Measurements from ENCODE around the gene IL17C. TPM values are rescaled to one million over a fixed set of nuclear protein-coding genes. Genes with fewer than 3 reads are reported as not detected.

Gene IL17C
- total RNA-seq, 4 donors from 2014 or later = 2.4 TPM; not detected in 3

- 94% methylated on average over 11 to 18 of the region's 20 CpGs for WGBS, 2 donors
- no peak overlapping the region for H3K4me3 ChIP-seq
- H3K36me3 ChIP-seq = peaks cover 7 to 96% (median 19%) of the 10 kb centered on the region in 3 donors
- H3K27me3 ChIP-seq = no peaks in the 10 kb centered on the region
- intact Hi-C loops (cut with DNase I) = no loop called here
- no peak for TF ChIP-seq CTCF (IDR thresholded peaks at IDR 0.05)
- TF ChIP-seq POLR2A (IDR thresholded peaks at IDR 0.05) = no peak
- H3K4me1 ChIP-seq = peaks cover 6 to 17% (median 7%) of the 10 kb centered on the region in 3 donors
- DNase-seq = no peak
- H3K27ac ChIP-seq = no peak overlapping the region
- H3K9me3 ChIP-seq = no peaks in the 10 kb centered on the region
Measured at GRCh38 chr16:88617268-88618031, 20.9 kb upstream of the IL17C start.

GRCh38 chr16:88618182-88618955 lies 20.0 kb upstream of the IL17C start:
- intact Hi-C loops (cut with DNase I) = no loop called here
- H3K36me3 ChIP-seq = peaks cover 16 to 96% (median 28%) of the 10 kb centered on the region in 3 donors
- no peak for TF ChIP-seq POLR2A (IDR thresholded peaks at IDR 0.05)
- no peak for TF ChIP-seq CTCF (IDR thresholded peaks at IDR 0.05)
- H3K4me1 ChIP-seq = peaks cover 6 to 17% (median 7%) of the 10 kb centered on the region in 3 donors
- WGBS, 2 donors = 69 to 81% methylated on average over 7 to 15 of the region's 20 CpGs
- H3K27ac ChIP-seq = no peak overlapping the region
- H3K27me3 ChIP-seq = no peaks in the 10 kb centered on the region
- H3K9me3 ChIP-seq = no peaks in the 10 kb centered on the region
- no peak overlapping the region for H3K4me3 ChIP-seq
- DNase-seq = no peak

DNA sequence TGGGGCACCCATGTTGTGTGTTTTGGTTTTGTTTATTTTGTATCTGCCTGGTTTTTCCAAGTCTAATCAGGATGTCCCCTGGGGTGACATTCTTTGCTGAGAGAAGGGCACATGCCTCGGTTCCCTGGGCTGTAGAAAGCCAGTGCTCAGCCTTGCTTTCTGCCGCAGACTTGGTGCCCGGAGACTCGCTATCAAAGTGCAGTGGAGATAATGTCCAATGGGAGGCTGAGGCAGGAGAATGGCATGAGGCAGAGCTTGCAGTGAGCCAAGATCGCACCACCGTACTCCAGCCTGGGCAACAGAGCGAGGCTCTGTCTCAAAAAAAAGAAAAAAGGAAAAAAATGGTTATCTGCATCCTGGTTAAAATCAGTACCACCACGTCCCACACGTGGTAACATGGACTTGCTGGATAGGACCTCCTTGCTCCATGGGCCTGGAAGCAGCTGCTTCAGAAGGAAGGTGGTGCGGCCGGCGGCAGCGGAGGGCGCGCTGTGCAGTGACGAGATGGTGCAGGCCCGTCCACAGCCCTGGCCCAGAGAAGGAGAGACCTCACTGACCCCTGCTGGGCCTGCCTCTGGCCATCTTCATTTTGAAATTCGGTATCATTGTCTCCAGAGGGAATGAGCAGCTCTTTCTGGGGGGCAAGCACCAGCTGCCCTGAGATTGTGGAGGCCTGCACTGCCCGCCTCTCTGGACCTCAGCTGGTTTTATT lies 19.3 kb upstream of the IL17C start:
- H3K4me3 ChIP-seq = no peak overlapping the region
- WGBS, 2 donors = 90% methylated on average over 14 to 19 of the region's 19 CpGs
- no peaks in the 10 kb centered on the region for H3K27me3 ChIP-seq
- peak overlapping the region in 1 of 4 donors; percentile 48 for H3K27ac ChIP-seq
- H3K4me1 ChIP-seq = peaks cover 6 to 17% (median 7%) of the 10 kb centered on the region in 3 donors
- intact Hi-C loops (cut with DNase I) = no loop called here
- no peak for DNase-seq
- peaks cover 23 to 96% (median 35%) of the 10 kb centered on the region in 3 donors for H3K36me3 ChIP-seq
- TF ChIP-seq CTCF (IDR thresholded peaks at IDR 0.05) (no peak), POLR2A (IDR thresholded peaks at IDR 0.05) (no peak)
- no peaks in the 10 kb centered on the region for H3K9me3 ChIP-seq

DNA sequence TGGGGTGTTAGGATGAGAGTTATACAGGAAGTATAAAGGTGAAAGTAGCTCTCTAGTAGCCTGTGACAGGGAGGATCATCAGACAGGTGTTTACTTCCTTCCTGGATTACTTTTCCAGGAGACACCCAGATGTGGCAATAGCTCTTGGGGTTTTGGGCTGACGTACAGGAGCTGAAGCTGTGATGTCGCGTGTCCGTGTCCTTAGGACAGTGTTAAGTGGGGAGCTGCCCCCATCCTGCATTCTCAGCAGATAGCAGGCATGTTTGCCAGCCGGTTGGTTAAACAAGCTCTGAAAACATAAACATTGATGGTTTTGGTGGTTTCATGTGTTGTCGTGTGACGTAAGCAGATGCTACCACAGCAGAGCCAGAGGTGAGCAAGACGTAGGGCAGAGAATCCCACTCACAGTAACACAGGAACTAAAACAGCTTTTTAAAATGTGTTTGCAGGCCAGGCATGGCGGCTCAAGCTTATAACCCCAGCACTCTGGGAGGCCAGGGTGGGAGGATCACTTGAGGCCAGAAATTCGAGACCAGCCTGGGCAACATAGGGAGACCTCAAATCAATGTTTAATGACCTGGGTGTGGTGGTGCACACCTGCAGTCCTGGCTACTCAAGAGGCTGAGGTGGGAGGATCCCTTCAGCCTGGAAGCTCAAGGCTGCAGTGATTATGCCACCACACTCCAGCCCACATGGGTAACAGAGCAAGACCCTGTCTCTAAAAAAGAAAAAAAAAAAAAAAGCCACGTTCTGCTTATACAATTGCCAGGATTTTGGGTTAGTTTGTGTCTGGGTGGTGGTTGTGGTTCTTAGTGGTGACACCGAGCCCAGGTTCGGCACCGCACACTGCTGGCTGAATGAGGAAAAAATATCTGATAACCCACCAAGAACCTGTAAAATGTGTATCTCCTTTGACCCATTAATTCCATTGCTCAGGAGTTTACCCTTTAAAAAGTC lies 18.2 kb upstream of the IL17C start:
- DNase-seq = no peak
- no peaks in the 10 kb centered on the region for H3K27me3 ChIP-seq
- H3K27ac ChIP-seq = peak overlapping the region in 1 of 4 donors; percentile 48
- H3K4me3 ChIP-seq = no peak overlapping the region
- H3K9me3 ChIP-seq = no peaks in the 10 kb centered on the region
- intact Hi-C loops (cut with DNase I) = no loop called here
- WGBS, 2 donors = 73 to 86% methylated on average over 11 to 14 of the region's 14 CpGs
- H3K36me3 ChIP-seq = peaks cover 31 to 96% (median 45%) of the 10 kb centered on the region in 3 donors
- no peak for TF ChIP-seq POLR2A (IDR thresholded peaks at IDR 0.05)
- no peak for TF ChIP-seq CTCF (IDR thresholded peaks at IDR 0.05)
- H3K4me1 ChIP-seq = peaks cover 6 to 17% (median 7%) of the 10 kb centered on the region in 3 donors
